ENCODE results near the gene ADPRHL1. TPM values are rescaled to one million over a fixed set of nuclear protein-coding genes. Genes with fewer than 3 reads are reported as not detected.
"Not testable (repeated sequence)": the region's sequence is repeated elsewhere in the genome, so short reads cannot be mapped to it uniquely, and the experiment has no call there.

The ADPRHL1 gene
- total and polyA plus RNA-seq, 12 donors, result 163 to 939 (median 656) TPM

- DNase-seq, result no peak
- Histone ChIP-seq H3K4me1 (no peaks in the 10 kb centered on the region), H3K27ac (no peak overlapping the region), H3K9me3 (no peaks in the 10 kb centered on the region), H3K36me3 (no peaks in the 10 kb centered on the region), H3K4me3 (no peak overlapping the region), H3K27me3 (peaks cover 0 to 2% (median 2%) of the 10 kb centered on the region in 7 donors)
- WGBS, 2 donors, result 80 to 83% methylated on average over 12 to 13 of the region's 13 CpGs
- intact Hi-C loops (cut with DNase I), result loop anchor here in 1 of 10 donors (5.0 kb wide), 1 partner anchor 94 kb away; no protein-coding TSS in a partner anchor
- no peak for ATAC-seq
- TF ChIP-seq, protein P1, sequence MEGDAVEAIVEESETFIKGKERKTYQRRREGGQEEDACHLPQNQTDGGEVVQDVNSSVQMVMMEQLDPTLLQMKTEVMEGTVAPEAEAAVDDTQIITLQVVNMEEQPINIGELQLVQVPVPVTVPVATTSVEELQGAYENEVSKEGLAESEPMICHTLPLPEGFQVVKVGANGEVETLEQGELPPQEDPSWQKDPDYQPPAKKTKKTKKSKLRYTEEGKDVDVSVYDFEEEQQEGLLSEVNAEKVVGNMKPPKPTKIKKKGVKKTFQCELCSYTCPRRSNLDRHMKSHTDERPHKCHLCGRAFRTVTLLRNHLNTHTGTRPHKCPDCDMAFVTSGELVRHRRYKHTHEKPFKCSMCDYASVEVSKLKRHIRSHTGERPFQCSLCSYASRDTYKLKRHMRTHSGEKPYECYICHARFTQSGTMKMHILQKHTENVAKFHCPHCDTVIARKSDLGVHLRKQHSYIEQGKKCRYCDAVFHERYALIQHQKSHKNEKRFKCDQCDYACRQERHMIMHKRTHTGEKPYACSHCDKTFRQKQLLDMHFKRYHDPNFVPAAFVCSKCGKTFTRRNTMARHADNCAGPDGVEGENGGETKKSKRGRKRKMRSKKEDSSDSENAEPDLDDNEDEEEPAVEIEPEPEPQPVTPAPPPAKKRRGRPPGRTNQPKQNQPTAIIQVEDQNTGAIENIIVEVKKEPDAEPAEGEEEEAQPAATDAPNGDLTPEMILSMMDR (IDR thresholded peaks at IDR 0.05), result no peak
Measured at GRCh38 chr13:113371061-113371460, 82.2 kb downstream of the ADPRHL1 start.

GRCh38 chr13:113369881-113370280, 83.4 kb downstream of the ADPRHL1 start:
- Histone ChIP-seq H3K27ac (no peak overlapping the region), H3K36me3 (no peaks in the 10 kb centered on the region), H3K4me3 (no peak overlapping the region), H3K4me1 (peaks cover 0 to 2% (median 0%) of the 10 kb centered on the region in 9 donors), H3K9me3 (no peaks in the 10 kb centered on the region), H3K27me3 (peaks cover 0 to 14% (median 8%) of the 10 kb centered on the region in 7 donors)
- TF ChIP-seq, protein P1 (IDR thresholded peaks at IDR 0.05), result no peak
- WGBS, 2 donors, result 90 to 92% methylated on average over 10 of the region's 10 CpGs
- no peak for DNase-seq
- no peak for ATAC-seq
- intact Hi-C loops (cut with DNase I), result loop anchor here in 1 of 10 donors (5.0 kb wide), 1 partner anchor 93 kb away; no protein-coding TSS in a partner anchor

DNA sequence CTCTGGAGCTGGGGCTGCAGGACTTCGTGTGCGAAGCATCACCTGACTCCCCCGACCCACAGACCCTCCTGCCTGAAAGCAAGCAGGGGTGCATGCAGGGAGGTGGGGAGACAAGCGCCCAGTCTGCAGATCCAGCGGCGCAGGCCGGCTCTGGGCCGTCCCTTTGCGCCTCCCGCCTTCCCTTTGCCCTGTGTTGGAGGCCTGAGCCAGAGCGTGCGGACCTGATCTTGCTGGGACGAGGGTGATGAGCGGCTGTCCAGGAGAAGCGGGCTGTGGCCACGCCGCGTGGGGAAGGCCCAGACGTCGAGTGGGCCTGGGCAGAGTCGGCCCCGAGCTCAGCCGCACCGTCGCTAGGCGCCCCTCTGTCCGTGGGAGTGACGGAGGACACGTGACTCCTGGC, 84.1 kb downstream of the ADPRHL1 start:
- ATAC-seq, result no peak
- peaks cover 0 to 19% (median 13%) of the 10 kb centered on the region in 7 donors for H3K27me3 ChIP-seq
- peaks cover 0 to 6% (median 0%) of the 10 kb centered on the region in 9 donors for H3K4me1 ChIP-seq
- 89% methylated on average over 29 of the region's 29 CpGs for WGBS, 2 donors
- no peaks in the 10 kb centered on the region for H3K36me3 ChIP-seq
- no peaks in the 10 kb centered on the region for H3K9me3 ChIP-seq
- no peak for DNase-seq
- no peak overlapping the region for H3K4me3 ChIP-seq
- intact Hi-C loops (cut with DNase I), result no loop called here
- no peak overlapping the region for H3K27ac ChIP-seq
- TF ChIP-seq, protein P1 (IDR thresholded peaks at IDR 0.05), result no peak

- H3K36me3 ChIP-seq; H3K27ac ChIP-seq; DNase-seq; ATAC-seq; H3K9me3 ChIP-seq; intact Hi-C loops (cut with DNase I); H3K4me3 ChIP-seq: not testable (repeated sequence)
- WGBS, 2 donors, result 90 to 94% methylated on average over 6 of the region's 6 CpGs
- Histone ChIP-seq H3K4me1 (peaks cover 0 to 11% (median 4%) of the 10 kb centered on the region in 9 donors), H3K27me3 (peaks cover 0 to 25% (median 18%) of the 10 kb centered on the region in 7 donors)
Measured at GRCh38 chr13:113368353-113368752, 84.9 kb downstream of the ADPRHL1 start.

DNA sequence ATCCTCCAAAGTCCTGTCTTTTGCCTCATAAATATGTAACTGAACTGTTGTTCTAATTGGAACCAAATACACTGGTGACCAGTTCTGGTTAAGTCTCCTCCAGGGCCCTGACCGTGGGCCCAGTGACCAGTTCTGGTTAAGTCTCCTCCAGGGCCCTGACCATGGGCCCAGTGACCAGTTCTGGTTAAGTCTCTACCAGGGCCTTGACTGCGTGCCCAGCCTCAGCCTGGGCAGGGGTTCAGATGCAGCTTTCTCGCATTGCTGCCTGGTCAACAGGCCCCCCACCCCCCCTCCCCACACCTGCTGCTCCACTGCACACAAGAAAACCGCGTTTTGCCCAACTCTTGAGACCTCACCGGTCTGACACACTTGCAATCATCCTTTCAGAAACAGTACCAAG, 85.5 kb downstream of the ADPRHL1 start:
- 76 to 77% methylated on average over 6 of the region's 6 CpGs for WGBS, 2 donors
- ATAC-seq (no peak), DNase-seq (no peak)
- H3K27me3 ChIP-seq, result peaks cover 0 to 31% (median 24%) of the 10 kb centered on the region in 7 donors
- peaks cover 0 to 13% (median 8%) of the 10 kb centered on the region in 9 donors for H3K4me1 ChIP-seq
- intact Hi-C loops (cut with DNase I), result no loop called here
- H3K27ac ChIP-seq, result no peak overlapping the region
- H3K9me3 ChIP-seq, result no peaks in the 10 kb centered on the region
- no peak overlapping the region for H3K4me3 ChIP-seq
- no peaks in the 10 kb centered on the region for H3K36me3 ChIP-seq
- TF ChIP-seq, protein P1 (IDR thresholded peaks at IDR 0.05), result no peak
